Mucosa of rectum (tissue), 2 donors: ENCODE results near the gene NELL1.

Experiments
- H3K27ac ChIP-seq, 2 donors: one replicate each; pipeline ENCODE4 v1.7.0; 2013; ENCODE audit warnings: inconsistent platforms in 2 of 2, low read depth in 2 of 2, low read length in 2 of 2
- H3K27me3 ChIP-seq, 2 donors: one replicate each; pipeline ENCODE4 v1.7.0; 2013; ENCODE audit warnings: low read length in 2 of 2; ENCODE audit not compliant: control insufficient read depth in 2 of 2, insufficient read depth in 2 of 2
- H3K36me3 ChIP-seq, 2 donors: one replicate each; pipeline ENCODE4 v1.7.0; 2013; ENCODE audit warnings: low read length in 2 of 2; ENCODE audit not compliant: control insufficient read depth in 2 of 2, insufficient read depth in 2 of 2
- H3K4me1 ChIP-seq, 2 donors: one replicate each; pipeline ENCODE4 v1.7.0; 2013; ENCODE audit warnings: low read length in 2 of 2, mild to moderate bottlenecking in 1 of 2; ENCODE audit not compliant: control insufficient read depth in 2 of 2, insufficient read depth in 2 of 2
- H3K4me3 ChIP-seq, 2 donors: one replicate each; pipeline ENCODE4 v1.7.0; 2013; ENCODE audit warnings: low read length in 2 of 2
- H3K9ac ChIP-seq, 2 donors: one replicate each; pipeline ENCODE4 v1.7.0; 2013; ENCODE audit warnings: low read length in 2 of 2, low read depth in 1 of 2, mild to moderate bottlenecking in 1 of 2
- H3K9me3 ChIP-seq, 2 donors: one replicate each; pipeline ENCODE4 v1.7.0; 2013; ENCODE audit warnings: low read length in 2 of 2; ENCODE audit not compliant: control insufficient read depth in 2 of 2
- donor health status: healthy.
- donor health status: Normal muscosa, but diverticular disease.

NELL1 gene

GRCh38 chr11:20661445-20661844 is 7.9 kb upstream of the NELL1 start:
- H3K27ac ChIP-seq, result no peak overlapping the region
- no peaks in the 10 kb centered on the region for H3K27me3 ChIP-seq
- H3K4me3 ChIP-seq, result no peak overlapping the region
- no peaks in the 10 kb centered on the region for H3K4me1 ChIP-seq
- no peaks in the 10 kb centered on the region for H3K36me3 ChIP-seq
- no peaks in the 10 kb centered on the region for H3K9me3 ChIP-seq
- no peak overlapping the region for H3K9ac ChIP-seq

GRCh38 chr11:20661850-20662249 is 7.5 kb upstream of the NELL1 start:
- Histone ChIP-seq H3K9ac (no peak overlapping the region), H3K4me3 (no peak overlapping the region), H3K4me1 (no peaks in the 10 kb centered on the region), H3K36me3 (no peaks in the 10 kb centered on the region), H3K9me3 (no peaks in the 10 kb centered on the region), H3K27me3 (no peaks in the 10 kb centered on the region), H3K27ac (no peak overlapping the region)

- no peaks in the 10 kb centered on the region for H3K4me1 ChIP-seq
- H3K27me3 ChIP-seq, result peaks cover 26 to 36% of the 10 kb centered on the region in 2 donors
- no peaks in the 10 kb centered on the region for H3K9me3 ChIP-seq
- no peak overlapping the region for H3K4me3 ChIP-seq
- H3K27ac ChIP-seq, result no peak overlapping the region
- H3K36me3 ChIP-seq, result no peaks in the 10 kb centered on the region
- no peak overlapping the region for H3K9ac ChIP-seq
These were observed 1.1 kb upstream of the NELL1 start for GRCh38 chr11:20668131-20668809.

GRCh38 chr11:20669820-20670684 is 666 bp downstream of the NELL1 start:
- Histone ChIP-seq H3K4me3 (peak overlapping the region in 1 of 2 donors; percentile 7), H3K9me3 (no peaks in the 10 kb centered on the region), H3K27me3 (peaks cover 26 to 36% of the 10 kb centered on the region in 2 donors), H3K9ac (no peak overlapping the region), H3K36me3 (no peaks in the 10 kb centered on the region), H3K4me1 (no peaks in the 10 kb centered on the region), H3K27ac (no peak overlapping the region)

GRCh38 chr11:20670932-20671403 is 1.6 kb downstream of the NELL1 start:
- no peak overlapping the region for H3K27ac ChIP-seq
- no peak overlapping the region for H3K9ac ChIP-seq
- no peaks in the 10 kb centered on the region for H3K4me1 ChIP-seq
- H3K9me3 ChIP-seq, result no peaks in the 10 kb centered on the region
- no peaks in the 10 kb centered on the region for H3K36me3 ChIP-seq
- H3K27me3 ChIP-seq, result peaks cover 26 to 36% of the 10 kb centered on the region in 2 donors
- H3K4me3 ChIP-seq, result no peak overlapping the region

GRCh38 chr11:20671856-20672546 is 2.6 kb downstream of the NELL1 start:
- Histone ChIP-seq H3K27ac (no peak overlapping the region), H3K4me1 (no peaks in the 10 kb centered on the region), H3K27me3 (peaks cover 26 to 36% of the 10 kb centered on the region in 2 donors), H3K9ac (no peak overlapping the region), H3K36me3 (no peaks in the 10 kb centered on the region), H3K4me3 (no peak overlapping the region), H3K9me3 (no peaks in the 10 kb centered on the region)

GRCh38 chr11:20672575-20672974 is 3.2 kb downstream of the NELL1 start:
- Histone ChIP-seq H3K4me1 (no peaks in the 10 kb centered on the region), H3K4me3 (no peak overlapping the region), H3K9me3 (no peaks in the 10 kb centered on the region), H3K36me3 (no peaks in the 10 kb centered on the region), H3K27ac (no peak overlapping the region), H3K9ac (no peak overlapping the region), H3K27me3 (peaks cover 26 to 30% of the 10 kb centered on the region in 2 donors)

GRCh38 chr11:20676658-20677057 is 7.3 kb downstream of the NELL1 start:
- Histone ChIP-seq H3K9me3 (no peaks in the 10 kb centered on the region), H3K27ac (no peak overlapping the region), H3K36me3 (no peaks in the 10 kb centered on the region), H3K27me3 (peaks cover 0 to 6% of the 10 kb centered on the region in 2 donors), H3K9ac (no peak overlapping the region), H3K4me3 (no peak overlapping the region), H3K4me1 (no peaks in the 10 kb centered on the region)

GRCh38 chr11:20688761-20689160 is 19.4 kb downstream of the NELL1 start:
- Histone ChIP-seq H3K36me3 (no peaks in the 10 kb centered on the region), H3K27ac (no peak overlapping the region), H3K27me3 (no peaks in the 10 kb centered on the region), H3K9ac (no peak overlapping the region), H3K4me3 (no peak overlapping the region), H3K4me1 (no peaks in the 10 kb centered on the region), H3K9me3 (no peaks in the 10 kb centered on the region)

- Histone ChIP-seq H3K9me3 (no peaks in the 10 kb centered on the region), H3K9ac (no peak overlapping the region), H3K27ac (no peak overlapping the region), H3K27me3 (no peaks in the 10 kb centered on the region), H3K4me1 (no peaks in the 10 kb centered on the region), H3K36me3 (no peaks in the 10 kb centered on the region), H3K4me3 (no peak overlapping the region)
These were observed 38.5 kb downstream of the NELL1 start for GRCh38 chr11:20707876-20708275.
